Measurements from ENCODE around the gene LRBA.

LRBA gene

GRCh38 chr4:150367326-150367725 lies 647.8 kb downstream of the LRBA start:
- Mint-ChIP-seq H3K36me3 (ENCODE audit: low read depth) (no peaks in the 10 kb centered on the region), H3K4me1 (ENCODE audit: low read depth) (peaks cover 6% of the 10 kb centered on the region), H3K9me3 (no peaks in the 10 kb centered on the region), H3K27me3 (no peaks in the 10 kb centered on the region), H3K27ac (no peak overlapping the region), H3K4me3 (no peak overlapping the region)
- DNase-seq: no peak

DNA sequence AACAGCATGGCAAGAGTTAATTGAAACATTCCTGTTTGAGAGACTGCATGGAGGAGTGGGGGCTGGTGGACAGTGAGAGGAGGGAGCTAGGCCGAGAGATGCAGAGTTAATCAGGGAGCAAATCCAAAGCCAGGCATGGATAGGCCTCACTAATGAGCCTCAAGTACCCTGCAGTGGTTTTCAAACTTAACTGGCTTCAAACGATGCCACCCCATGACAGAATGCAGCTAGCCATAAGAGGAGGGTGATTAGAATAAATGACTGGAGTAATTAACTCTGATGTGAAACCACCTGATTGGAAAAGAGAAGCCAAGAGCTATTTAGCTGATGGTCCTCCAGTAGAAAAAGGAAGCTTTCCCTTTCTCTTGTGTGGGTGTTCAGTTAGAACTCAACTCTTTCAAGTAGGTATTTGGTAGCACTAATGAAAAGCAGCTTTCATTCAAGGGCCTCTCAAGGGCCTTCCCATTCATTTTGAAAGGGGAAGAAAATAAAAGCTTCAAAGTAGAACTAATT lies 648.5 kb downstream of the LRBA start:
- Mint-ChIP-seq H3K9me3 (no peaks in the 10 kb centered on the region), H3K27me3 (no peaks in the 10 kb centered on the region), H3K36me3 (ENCODE audit: low read depth) (no peaks in the 10 kb centered on the region), H3K4me1 (ENCODE audit: low read depth) (peaks cover 6% of the 10 kb centered on the region), H3K4me3 (no peak overlapping the region), H3K27ac (no peak overlapping the region)
- DNase-seq: no peak

DNA sequence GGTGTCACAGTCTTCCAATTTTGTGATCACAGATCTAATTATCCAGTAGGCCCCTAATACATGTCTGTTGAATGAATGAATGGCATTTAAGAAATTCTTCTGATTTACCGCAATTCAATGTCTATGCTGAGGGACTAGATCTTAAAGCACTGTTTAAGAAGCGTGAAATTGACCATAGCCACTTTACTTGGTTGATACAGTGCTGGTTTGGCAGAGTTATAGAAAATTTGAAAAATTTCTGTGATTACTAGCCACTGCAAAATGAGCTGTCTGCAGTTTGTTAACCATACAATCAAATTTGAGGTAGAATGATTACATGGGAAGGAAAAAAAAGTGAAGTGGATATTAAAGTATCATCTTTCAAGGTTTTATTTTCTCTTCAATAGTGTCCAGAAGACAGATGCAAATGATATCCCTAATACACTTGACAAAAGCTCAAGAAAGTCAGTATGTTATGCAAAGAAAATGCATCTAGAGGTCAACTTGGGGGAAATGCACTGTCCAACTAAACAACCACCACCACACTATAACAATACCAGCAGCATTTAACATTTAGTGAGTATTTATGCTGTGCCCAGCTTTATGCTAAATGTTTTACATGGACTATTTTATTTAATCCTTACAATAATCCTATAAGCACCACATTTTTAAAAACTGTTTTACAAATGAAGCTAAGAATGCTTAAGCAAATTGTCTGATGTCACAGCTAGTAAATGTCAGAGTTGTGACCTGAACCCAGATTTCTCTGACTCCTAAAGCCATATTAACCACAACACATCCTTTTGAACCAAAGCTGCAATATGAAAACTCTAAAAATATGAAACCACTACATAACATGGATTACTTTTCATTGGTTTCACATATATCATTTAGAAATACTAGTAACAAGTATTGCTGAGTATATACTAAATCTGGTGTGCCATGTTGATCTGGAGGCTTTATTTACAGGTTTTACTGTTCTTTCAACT lies 651.1 kb downstream of the LRBA start:
- H3K27me3 Mint-ChIP-seq: no peaks in the 10 kb centered on the region
- H3K9me3 Mint-ChIP-seq: no peaks in the 10 kb centered on the region
- H3K4me1 Mint-ChIP-seq (ENCODE audit: low read depth): peaks cover 6% of the 10 kb centered on the region
- H3K27ac Mint-ChIP-seq: no peak overlapping the region
- no peak overlapping the region for H3K4me3 Mint-ChIP-seq
- DNase-seq: no peak
- H3K36me3 Mint-ChIP-seq (ENCODE audit: low read depth): no peaks in the 10 kb centered on the region

- H3K4me1 Mint-ChIP-seq (ENCODE audit: low read depth): no peaks in the 10 kb centered on the region
- DNase-seq: no peak
- no peaks in the 10 kb centered on the region for H3K9me3 Mint-ChIP-seq
- H3K27me3 Mint-ChIP-seq: no peaks in the 10 kb centered on the region
- H3K36me3 Mint-ChIP-seq (ENCODE audit: low read depth): peaks cover 1% of the 10 kb centered on the region
- H3K4me3 Mint-ChIP-seq: no peak overlapping the region
- no peak overlapping the region for H3K27ac Mint-ChIP-seq
Observed at GRCh38 chr4:150358691-150359090, 656.4 kb downstream of the LRBA start.

DNA sequence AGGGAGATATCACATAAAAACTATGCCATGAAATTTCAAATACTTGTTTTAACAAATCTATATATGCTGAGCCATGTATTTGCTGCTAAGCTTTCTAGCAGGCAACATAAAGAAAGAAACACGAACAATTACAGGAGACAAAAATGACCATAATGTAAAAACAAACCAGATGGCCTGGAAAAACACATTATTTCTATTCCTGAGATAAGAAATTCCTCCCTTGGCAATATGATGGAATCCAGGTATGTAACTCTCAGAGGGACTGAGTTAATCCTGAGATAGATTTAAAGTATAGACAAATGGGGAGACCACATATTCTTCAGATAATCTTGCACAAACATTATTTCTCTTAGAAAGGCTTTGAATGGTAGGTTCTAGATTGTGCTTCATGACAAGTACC lies 657.3 kb downstream of the LRBA start:
- no peak overlapping the region for H3K27ac Mint-ChIP-seq
- H3K36me3 Mint-ChIP-seq (ENCODE audit: low read depth): peaks cover 1% of the 10 kb centered on the region
- H3K9me3 Mint-ChIP-seq: no peaks in the 10 kb centered on the region

DNA sequence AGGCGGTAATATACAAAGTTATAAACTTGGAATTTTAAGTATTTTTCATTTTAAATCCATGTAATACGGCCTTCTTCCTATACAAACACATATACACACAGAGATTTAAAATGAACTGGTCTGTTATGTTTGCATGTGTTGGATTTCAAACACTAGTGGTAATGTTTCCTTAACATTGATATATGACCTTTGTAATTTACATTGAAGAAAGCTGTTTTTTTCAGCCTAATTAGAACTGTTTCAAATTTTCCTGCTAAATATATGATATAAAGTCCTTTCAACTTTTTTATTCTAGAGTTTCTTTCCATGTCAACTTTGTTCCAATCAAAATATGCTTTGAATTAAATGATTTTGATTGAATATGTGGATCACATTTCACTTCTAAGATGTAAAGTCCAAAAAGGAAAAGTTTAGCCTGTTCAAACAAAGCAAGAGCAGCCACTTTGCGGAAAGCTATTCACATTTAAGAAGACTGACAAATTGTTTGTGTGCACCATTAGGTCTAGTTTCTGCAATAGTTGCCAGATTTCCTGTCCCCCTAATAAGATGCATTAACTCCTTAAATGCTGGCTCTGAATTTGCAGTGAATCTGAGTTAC lies 659.1 kb downstream of the LRBA start:
- no peaks in the 10 kb centered on the region for H3K9me3 Mint-ChIP-seq
- H3K36me3 Mint-ChIP-seq (ENCODE audit: low read depth): peaks cover 1% of the 10 kb centered on the region
- no peak for DNase-seq
- no peaks in the 10 kb centered on the region for H3K27me3 Mint-ChIP-seq
- no peaks in the 10 kb centered on the region for H3K4me1 Mint-ChIP-seq (ENCODE audit: low read depth)
- H3K4me3 Mint-ChIP-seq: no peak overlapping the region
- H3K27ac Mint-ChIP-seq: no peak overlapping the region

More for the DNA sequence above, 657.3 kb downstream of the LRBA start:
- no peaks in the 10 kb centered on the region for H3K4me1 Mint-ChIP-seq (ENCODE audit: low read depth)
- H3K27me3 Mint-ChIP-seq: no peaks in the 10 kb centered on the region
- no peak for DNase-seq
- H3K4me3 Mint-ChIP-seq: no peak overlapping the region

- Mint-ChIP-seq H3K36me3 (ENCODE audit: low read depth) (peaks cover 1% of the 10 kb centered on the region), H3K9me3 (no peaks in the 10 kb centered on the region), H3K4me3 (no peak overlapping the region), H3K4me1 (ENCODE audit: low read depth) (no peaks in the 10 kb centered on the region), H3K27me3 (no peaks in the 10 kb centered on the region), H3K27ac (no peak overlapping the region)
- DNase-seq: no peak
Observed at GRCh38 chr4:150355418-150355817, 659.7 kb downstream of the LRBA start.

DNA sequence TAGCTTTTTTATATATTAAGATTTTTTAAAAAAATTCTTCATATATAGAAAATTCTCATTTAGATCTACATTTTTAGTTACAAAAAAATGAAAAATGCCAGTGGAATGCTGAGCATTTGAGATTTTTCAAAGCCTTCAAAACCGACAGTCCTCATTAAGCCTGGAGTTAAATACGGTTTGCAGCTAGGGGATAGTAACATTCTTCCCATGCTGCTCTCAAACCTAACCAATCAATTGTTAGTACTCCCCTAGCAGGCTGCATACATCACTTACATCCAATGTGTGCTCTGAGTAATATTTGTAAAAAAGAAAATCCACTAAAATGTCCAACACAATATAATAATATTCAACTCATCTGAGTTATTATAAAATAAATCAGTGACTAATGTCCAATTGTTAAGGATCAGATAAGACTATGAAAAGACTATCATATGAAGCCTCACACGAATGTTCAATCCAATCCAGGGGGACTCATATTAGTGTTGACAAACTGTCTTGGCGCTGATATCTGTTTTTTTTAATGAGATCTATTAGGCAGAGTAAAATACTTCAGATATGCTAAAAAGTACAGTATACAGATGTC lies 660.8 kb downstream of the LRBA start:
- H3K4me3 Mint-ChIP-seq: no peak overlapping the region
- H3K27me3 Mint-ChIP-seq: no peaks in the 10 kb centered on the region
- DNase-seq: no peak
- H3K9me3 Mint-ChIP-seq: no peaks in the 10 kb centered on the region
- H3K4me1 Mint-ChIP-seq (ENCODE audit: low read depth): no peaks in the 10 kb centered on the region
- H3K27ac Mint-ChIP-seq: no peak overlapping the region
- H3K36me3 Mint-ChIP-seq (ENCODE audit: low read depth): peaks cover 7% of the 10 kb centered on the region

DNA sequence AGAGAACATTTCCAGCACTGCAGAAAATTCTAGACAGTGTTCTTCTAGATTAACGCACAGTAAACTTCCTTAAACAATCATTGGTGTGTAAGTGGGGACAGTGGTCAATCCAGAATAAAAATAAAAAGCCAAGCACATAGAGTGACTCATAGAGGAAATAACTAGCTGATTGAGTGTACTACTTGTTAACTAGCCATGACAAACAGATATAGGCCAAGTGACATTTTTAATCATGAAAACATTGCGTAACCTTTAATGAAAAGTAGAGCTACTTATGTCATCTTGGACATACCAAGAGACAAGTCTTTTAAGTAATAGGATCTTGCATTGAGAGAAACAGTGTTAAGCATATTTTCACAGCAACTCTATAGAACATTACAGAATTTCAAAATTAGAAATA lies 667.0 kb downstream of the LRBA start:
- H3K36me3 Mint-ChIP-seq (ENCODE audit: low read depth): peaks cover 30% of the 10 kb centered on the region
- DNase-seq: no peak
- no peak overlapping the region for H3K27ac Mint-ChIP-seq
- no peaks in the 10 kb centered on the region for H3K27me3 Mint-ChIP-seq
- H3K4me3 Mint-ChIP-seq: no peak overlapping the region
- H3K9me3 Mint-ChIP-seq: no peaks in the 10 kb centered on the region
- H3K4me1 Mint-ChIP-seq (ENCODE audit: low read depth): peaks cover 1% of the 10 kb centered on the region

DNA sequence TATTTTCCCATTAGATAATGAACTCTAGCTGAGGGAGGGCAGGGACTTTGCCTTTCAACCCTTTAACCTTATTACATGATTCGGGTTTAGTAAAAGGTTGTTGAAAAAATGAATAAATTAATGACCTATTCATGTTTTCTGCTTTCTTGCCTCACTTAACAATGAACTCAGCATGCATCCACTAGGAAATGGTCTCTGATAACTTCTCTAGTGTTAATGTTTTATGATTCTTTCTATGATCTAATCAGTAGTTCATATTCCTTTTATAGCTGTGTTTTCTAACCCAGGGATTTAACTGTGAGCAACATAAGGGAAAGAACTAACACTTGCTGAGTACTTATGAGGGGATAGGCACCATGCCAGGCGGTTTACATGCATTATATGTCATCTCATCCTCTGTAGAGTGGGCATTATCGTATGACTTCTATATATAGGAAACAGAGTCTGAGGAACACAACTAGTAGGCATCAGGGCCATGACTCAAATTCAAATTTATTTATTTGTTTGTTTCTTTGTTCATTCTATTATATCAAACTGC lies 669.8 kb downstream of the LRBA start:
- Mint-ChIP-seq H3K27ac (no peak overlapping the region), H3K36me3 (ENCODE audit: low read depth) (peaks cover 36% of the 10 kb centered on the region), H3K27me3 (no peaks in the 10 kb centered on the region), H3K4me1 (ENCODE audit: low read depth) (peaks cover 1% of the 10 kb centered on the region), H3K4me3 (no peak overlapping the region), H3K9me3 (no peaks in the 10 kb centered on the region)
- no peak for DNase-seq

DNA sequence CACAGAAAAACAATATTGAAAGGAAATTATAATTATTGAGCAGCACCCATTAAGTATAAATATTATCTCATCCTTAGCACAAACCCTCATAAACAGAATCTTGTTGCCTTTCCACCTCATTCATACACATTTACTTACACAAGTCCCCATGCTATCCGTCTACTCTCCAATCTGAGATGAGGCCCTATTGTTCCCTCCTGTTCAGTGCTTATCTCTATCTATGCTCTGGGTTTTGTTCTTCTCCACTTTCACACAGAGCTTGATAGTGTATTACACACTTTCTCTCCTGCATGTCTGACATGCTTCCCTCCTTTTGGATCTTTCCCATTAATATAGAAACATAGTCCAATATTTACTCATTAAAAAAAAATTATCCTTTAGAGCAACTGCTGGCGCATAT lies 671.3 kb downstream of the LRBA start:
- no peak for DNase-seq
- peaks cover 1% of the 10 kb centered on the region for H3K4me1 Mint-ChIP-seq (ENCODE audit: low read depth)
- no peaks in the 10 kb centered on the region for H3K9me3 Mint-ChIP-seq
- no peak overlapping the region for H3K27ac Mint-ChIP-seq
- no peaks in the 10 kb centered on the region for H3K27me3 Mint-ChIP-seq
- no peak overlapping the region for H3K4me3 Mint-ChIP-seq
- H3K36me3 Mint-ChIP-seq (ENCODE audit: low read depth): peaks cover 30% of the 10 kb centered on the region

- no peaks in the 10 kb centered on the region for H3K27me3 Mint-ChIP-seq
- H3K36me3 Mint-ChIP-seq (ENCODE audit: low read depth): peaks cover 24% of the 10 kb centered on the region
- H3K4me3 Mint-ChIP-seq: no peak overlapping the region
- H3K4me1 Mint-ChIP-seq (ENCODE audit: low read depth): peaks cover under 1% of the 10 kb centered on the region
- no peak overlapping the region for H3K27ac Mint-ChIP-seq
- H3K9me3 Mint-ChIP-seq: no peaks in the 10 kb centered on the region
- DNase-seq: no peak
Observed at GRCh38 chr4:150342945-150343344, 672.1 kb downstream of the LRBA start.

GRCh38 chr4:150337734-150338133 lies 677.4 kb downstream of the LRBA start:
- H3K27ac Mint-ChIP-seq: no peak overlapping the region
- H3K4me3 Mint-ChIP-seq: no peak overlapping the region
- H3K36me3 Mint-ChIP-seq (ENCODE audit: low read depth): peaks cover 22% of the 10 kb centered on the region
- DNase-seq: no peak
- no peaks in the 10 kb centered on the region for H3K4me1 Mint-ChIP-seq (ENCODE audit: low read depth)
- no peaks in the 10 kb centered on the region for H3K9me3 Mint-ChIP-seq
- no peaks in the 10 kb centered on the region for H3K27me3 Mint-ChIP-seq

- H3K4me1 Mint-ChIP-seq (ENCODE audit: low read depth): no peaks in the 10 kb centered on the region
- no peaks in the 10 kb centered on the region for H3K27me3 Mint-ChIP-seq
- H3K36me3 Mint-ChIP-seq (ENCODE audit: low read depth): peaks cover 22% of the 10 kb centered on the region
- H3K4me3 Mint-ChIP-seq: no peak overlapping the region
- no peaks in the 10 kb centered on the region for H3K9me3 Mint-ChIP-seq
- no peak for DNase-seq
- H3K27ac Mint-ChIP-seq: no peak overlapping the region
Observed at GRCh38 chr4:150336676-150337412, 678.2 kb downstream of the LRBA start.
